Neutrophil (primary cell): Measurements from ENCODE around the gene ALDH3B1.

Experiments used
- H3K27ac ChIP-seq: fragments of 200-600 bp; sonication (generic); 2 replicates; pipeline ENCODE4 v1.5.1; 2016; ENCODE audit warnings: mild to moderate bottlenecking, moderate library complexity
- H3K27me3 ChIP-seq: fragments of 200-600 bp; sonication (generic); 2 replicates; pipeline ENCODE4 v1.6.0; 2016; ENCODE audit warnings: mild to moderate bottlenecking
- H3K36me3 ChIP-seq: fragments of 200-600 bp; sonication (generic); 2 replicates; pipeline ENCODE4 v1.5.1; 2017
- H3K4me1 ChIP-seq, 2 experiments: fragments of 200-600 bp in 1 of 2; sonication (generic) in 1 of 2; 1 replicate in 1 of 2; 2 replicates in 1 of 2; pipeline versions ENCODE4 v1.5.1 to v1.6.1; 2013 to 2016; ENCODE audit warnings: low read depth in 1 of 2, low read length in 1 of 2, mild to moderate bottlenecking in 1 of 2, moderate library complexity in 1 of 2; ENCODE audit not compliant: control insufficient read depth in 1 of 2, insufficient read depth in 1 of 2
- H3K4me3 ChIP-seq, 2 experiments: fragments of 200-600 bp in 1 of 2; sonication (generic) in 1 of 2; 1 replicate in 1 of 2; 2 replicates in 1 of 2; pipeline ENCODE4 v1.5.1; 2013 to 2016; ENCODE audit warnings: low read depth in 1 of 2, low read length in 1 of 2, mild to moderate bottlenecking in 1 of 2, moderate library complexity in 1 of 2
- H3K9me3 ChIP-seq: fragments of 200-600 bp; sonication (generic); 2 replicates; pipeline ENCODE4 v1.5.1; 2016
- CTCF ChIP-seq: fragments of 200-600 bp; sonication (generic); IDR thresholded peaks from 2 replicates; pipeline ENCODE4 v1.5.1; 2016; ENCODE audit warnings: antibody characterized with exemption

ALDH3B1 gene

GRCh38 chr11:68040101-68040956, 30.2 kb downstream of the ALDH3B1 start:
- H3K27me3 ChIP-seq = no peaks in the 10 kb centered on the region
- no peaks in the 10 kb centered on the region for H3K9me3 ChIP-seq
- peaks cover 49% of the 10 kb centered on the region for H3K36me3 ChIP-seq
- peaks cover 55 to 57% of the 10 kb centered on the region in 2 experiments for H3K4me1 ChIP-seq
- H3K4me3 ChIP-seq = peak overlapping the region; percentile 87 to 100
- H3K27ac ChIP-seq = peak overlapping the region; percentile 99
- TF ChIP-seq CTCF = no peak

GRCh38 chr11:68040957-68041591, 30.9 kb downstream of the ALDH3B1 start:
- H3K36me3 ChIP-seq = peaks cover 56% of the 10 kb centered on the region
- H3K4me3 ChIP-seq = peak overlapping the region; percentile 87 to 100
- peaks cover 48 to 50% of the 10 kb centered on the region in 2 experiments for H3K4me1 ChIP-seq

GRCh38 chr11:68041617-68042218, 31.6 kb downstream of the ALDH3B1 start:
- peak overlapping the region; percentile 99 for H3K27ac ChIP-seq
- peak overlapping the region; percentile 87 to 100 for H3K4me3 ChIP-seq
- H3K4me1 ChIP-seq = peaks cover 41 to 43% of the 10 kb centered on the region in 2 experiments
- TF ChIP-seq CTCF = no peak
- H3K27me3 ChIP-seq = no peaks in the 10 kb centered on the region
- no peaks in the 10 kb centered on the region for H3K9me3 ChIP-seq
- peaks cover 63% of the 10 kb centered on the region for H3K36me3 ChIP-seq

More at GRCh38 chr11:68040957-68041591, 30.9 kb downstream of the ALDH3B1 start:
- Histone ChIP-seq H3K27ac (peak overlapping the region; percentile 99), H3K27me3 (no peaks in the 10 kb centered on the region), H3K9me3 (no peaks in the 10 kb centered on the region)
- TF ChIP-seq CTCF = no peak

- Histone ChIP-seq H3K4me1 (peaks cover 34 to 36% of the 10 kb centered on the region in 2 experiments), H3K27me3 (no peaks in the 10 kb centered on the region), H3K36me3 (peaks cover 70% of the 10 kb centered on the region), H3K9me3 (no peaks in the 10 kb centered on the region), H3K4me3 (no peak overlapping the region), H3K27ac (peak overlapping the region; percentile 99)
- no peak for TF ChIP-seq CTCF
Observed at GRCh38 chr11:68042219-68043028, 32.3 kb downstream of the ALDH3B1 start.

- peaks cover 29 to 31% of the 10 kb centered on the region in 2 experiments for H3K4me1 ChIP-seq
- no peaks in the 10 kb centered on the region for H3K27me3 ChIP-seq
- TF ChIP-seq CTCF = no peak
- H3K9me3 ChIP-seq = no peaks in the 10 kb centered on the region
- no peak overlapping the region for H3K4me3 ChIP-seq
- H3K36me3 ChIP-seq = peaks cover 75% of the 10 kb centered on the region
- H3K27ac ChIP-seq = peak overlapping the region; percentile 25
Observed at GRCh38 chr11:68043029-68043348, 32.9 kb downstream of the ALDH3B1 start.
